Measurements from ENCODE around the gene NLRP5.

Gene NLRP5

GRCh38 chr19:56083668-56084067, 97.1 kb downstream of the NLRP5 start:
- H3K27me3 ChIP-seq (ENCODE audit: low read depth, low read length) = no peaks in the 10 kb centered on the region
- H4K20me1 ChIP-seq (ENCODE audit: insufficient read depth, low read length) = peaks cover 12% of the 10 kb centered on the region; the same call in 1 of the 2 replicates
- no peak overlapping the region for H2AFZ ChIP-seq (ENCODE audit: low read depth, low read length)
- peaks cover 40% of the 10 kb centered on the region for H3K4me1 ChIP-seq (ENCODE audit: low read length)
- no peak overlapping the region for H3K27ac ChIP-seq (ENCODE audit: low read length)
- no peak overlapping the region for H3K4me2 ChIP-seq (ENCODE audit: low read length)
- H3K4me3 ChIP-seq (ENCODE audit: low read length) = no peak overlapping the region
- peaks cover 18% of the 10 kb centered on the region for H3K79me2 ChIP-seq (ENCODE audit: low read length)
- no peaks in the 10 kb centered on the region for H3K9me3 ChIP-seq (ENCODE audit: insufficient read depth, low read length)
- H3K36me3 ChIP-seq (replicated peaks; ENCODE audit: low read depth, low read length) = peaks cover 17% of the 10 kb centered on the region
- no peak for TF ChIP-seq EZH2phosphoT487 (IDR thresholded peaks at IDR 0.05; ENCODE audit: low read depth)
- TF ChIP-seq, protein P1, sequence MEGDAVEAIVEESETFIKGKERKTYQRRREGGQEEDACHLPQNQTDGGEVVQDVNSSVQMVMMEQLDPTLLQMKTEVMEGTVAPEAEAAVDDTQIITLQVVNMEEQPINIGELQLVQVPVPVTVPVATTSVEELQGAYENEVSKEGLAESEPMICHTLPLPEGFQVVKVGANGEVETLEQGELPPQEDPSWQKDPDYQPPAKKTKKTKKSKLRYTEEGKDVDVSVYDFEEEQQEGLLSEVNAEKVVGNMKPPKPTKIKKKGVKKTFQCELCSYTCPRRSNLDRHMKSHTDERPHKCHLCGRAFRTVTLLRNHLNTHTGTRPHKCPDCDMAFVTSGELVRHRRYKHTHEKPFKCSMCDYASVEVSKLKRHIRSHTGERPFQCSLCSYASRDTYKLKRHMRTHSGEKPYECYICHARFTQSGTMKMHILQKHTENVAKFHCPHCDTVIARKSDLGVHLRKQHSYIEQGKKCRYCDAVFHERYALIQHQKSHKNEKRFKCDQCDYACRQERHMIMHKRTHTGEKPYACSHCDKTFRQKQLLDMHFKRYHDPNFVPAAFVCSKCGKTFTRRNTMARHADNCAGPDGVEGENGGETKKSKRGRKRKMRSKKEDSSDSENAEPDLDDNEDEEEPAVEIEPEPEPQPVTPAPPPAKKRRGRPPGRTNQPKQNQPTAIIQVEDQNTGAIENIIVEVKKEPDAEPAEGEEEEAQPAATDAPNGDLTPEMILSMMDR (IDR thresholded peaks at IDR 0.05; ENCODE audit: low read depth, low read length) = no peak
- no peak overlapping the region for H3K9ac ChIP-seq (ENCODE audit: low read length)

DNA sequence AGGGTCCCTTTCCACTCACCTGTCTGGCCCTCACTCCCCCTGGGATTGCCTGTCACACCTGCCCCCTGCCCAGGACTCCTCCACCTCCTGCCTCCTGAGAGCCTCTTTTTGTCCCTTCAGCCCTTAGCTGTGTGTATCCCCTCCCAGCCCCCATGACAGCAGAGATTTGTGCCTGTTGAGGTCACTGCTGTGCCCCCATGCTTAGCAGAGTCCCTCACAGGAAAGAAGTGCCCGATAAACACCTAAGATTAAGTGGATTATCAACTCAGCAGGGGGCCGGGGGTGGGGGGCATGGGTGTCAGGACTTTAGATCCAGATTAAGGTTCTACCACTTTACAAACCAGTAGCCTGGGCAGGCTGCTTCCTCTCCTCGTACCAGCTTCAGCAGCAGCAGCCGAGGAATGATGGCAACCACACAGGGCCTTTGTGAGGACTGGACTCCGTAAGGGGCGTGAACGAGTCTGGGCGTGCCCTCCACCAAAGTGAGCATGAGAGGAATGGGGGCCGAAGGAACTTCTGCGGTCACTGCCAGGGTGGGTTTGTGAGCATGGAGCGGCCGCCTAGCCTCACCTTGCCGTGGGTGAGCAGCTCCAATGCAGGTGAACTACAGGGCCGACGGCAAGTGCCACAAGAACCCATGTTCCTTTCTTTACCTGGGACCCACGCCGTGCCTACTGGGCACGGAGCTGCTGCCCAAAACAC, 98.4 kb downstream of the NLRP5 start:
- TF ChIP-seq EZH2phosphoT487 (IDR thresholded peaks at IDR 0.05; ENCODE audit: low read depth) = no peak
- TF ChIP-seq, protein P1 (IDR thresholded peaks at IDR 0.05; ENCODE audit: low read depth, low read length) = no peak
- peaks cover 31% of the 10 kb centered on the region for H3K79me2 ChIP-seq (ENCODE audit: low read length)
- H2AFZ ChIP-seq (ENCODE audit: low read depth, low read length) = no peak overlapping the region
- no peaks in the 10 kb centered on the region for H3K27me3 ChIP-seq (ENCODE audit: low read depth, low read length)
- H4K20me1 ChIP-seq (ENCODE audit: insufficient read depth, low read length) = peaks cover 12% of the 10 kb centered on the region; the same call in 1 of the 2 replicates
- peaks cover 43% of the 10 kb centered on the region for H3K4me1 ChIP-seq (ENCODE audit: low read length)
- H3K4me3 ChIP-seq (ENCODE audit: low read length) = no peak overlapping the region
- no peak overlapping the region for H3K27ac ChIP-seq (ENCODE audit: low read length)
- no peak overlapping the region for H3K9ac ChIP-seq (ENCODE audit: low read length)
- H3K36me3 ChIP-seq (replicated peaks; ENCODE audit: low read depth, low read length) = peaks cover 29% of the 10 kb centered on the region
- H3K4me2 ChIP-seq (ENCODE audit: low read length) = no peak overlapping the region
- no peaks in the 10 kb centered on the region for H3K9me3 ChIP-seq (ENCODE audit: insufficient read depth, low read length)

DNA sequence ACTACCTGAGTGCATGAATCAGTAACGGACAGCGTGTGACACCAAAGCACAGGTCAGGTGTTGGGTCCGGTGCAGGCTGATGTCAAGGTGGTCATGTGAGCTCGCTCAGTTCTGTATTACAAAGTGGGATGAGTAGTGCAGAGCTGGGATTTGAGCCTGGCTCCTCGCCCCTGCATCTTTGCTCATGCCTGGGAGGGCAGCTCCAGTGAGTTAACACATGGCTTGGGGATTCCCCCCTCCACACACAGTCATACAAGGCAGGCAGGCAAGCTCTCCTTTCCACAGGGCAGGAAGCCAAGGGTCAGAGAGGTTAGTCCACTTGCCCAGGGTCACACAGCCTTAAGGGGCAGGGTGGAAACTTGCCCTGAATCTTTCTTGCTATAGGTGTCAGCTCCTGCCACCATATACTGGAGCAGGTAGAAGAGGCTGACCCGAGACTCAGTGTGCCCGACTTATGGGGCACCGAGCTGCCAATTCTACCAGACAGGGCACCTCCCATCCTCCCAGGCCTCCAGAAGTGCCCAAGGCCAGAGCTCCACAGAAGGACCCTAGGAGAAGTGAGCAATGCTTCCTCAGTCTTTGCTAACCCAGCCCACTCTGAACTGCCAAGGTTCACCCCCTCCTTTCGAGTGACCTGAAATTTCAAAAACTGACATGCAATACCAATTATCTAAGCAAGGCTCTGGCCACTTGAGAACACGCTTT, 99.1 kb downstream of the NLRP5 start:
- H4K20me1 ChIP-seq (ENCODE audit: insufficient read depth, low read length) = peaks cover 12% of the 10 kb centered on the region; the same call in 1 of the 2 replicates
- H3K9me3 ChIP-seq (ENCODE audit: insufficient read depth, low read length) = no peaks in the 10 kb centered on the region
- H3K4me3 ChIP-seq (ENCODE audit: low read length) = no peak overlapping the region

More for the DNA sequence above, 99.1 kb downstream of the NLRP5 start:
- TF ChIP-seq, protein P1 (IDR thresholded peaks at IDR 0.05; ENCODE audit: low read depth, low read length) = no peak
- TF ChIP-seq EZH2phosphoT487 (IDR thresholded peaks at IDR 0.05; ENCODE audit: low read depth) = no peak
- Histone ChIP-seq H3K4me1 (ENCODE audit: low read length) (peaks cover 48% of the 10 kb centered on the region), H3K9ac (ENCODE audit: low read length) (no peak overlapping the region), H3K4me2 (ENCODE audit: low read length) (no peak overlapping the region), H3K79me2 (ENCODE audit: low read length) (peaks cover 38% of the 10 kb centered on the region), H3K27me3 (ENCODE audit: low read depth, low read length) (no peaks in the 10 kb centered on the region), H3K36me3 (replicated peaks; ENCODE audit: low read depth, low read length) (peaks cover 35% of the 10 kb centered on the region), H3K27ac (ENCODE audit: low read length) (no peak overlapping the region), H2AFZ (ENCODE audit: low read depth, low read length) (no peak overlapping the region)

Data from OCI-LY3 (cell line).